Bronchial epithelial cell (primary cell): ENCODE data around the gene DDI1. TPM values are rescaled to one million over a fixed set of nuclear protein-coding genes. Genes with fewer than 3 reads are reported as not detected.
A peak's percentile ranks its signal among the peaks of the same experiment; 100 is the strongest.

Source experiments
- DNase-seq: peaks from one replicate; pipeline ENCODE4 v3.0.0-alpha.2; 2010; ENCODE audit warnings: low read depth
- FAIRE-seq: peaks from 2 replicates; lab custom pipeline; 2011; peaks lifted over from hg19 to GRCh38; lab: Jason Lieb, UNC
- H3K27me3 ChIP-seq: 2 replicates; pipeline ENCODE4 v1.5.1; 2011; ENCODE audit warnings: low read length; ENCODE audit not compliant: control insufficient read depth, insufficient read depth
- H3K36me3 ChIP-seq: 2 replicates; pipeline ENCODE4 v1.5.1; 2011; ENCODE audit warnings: low read length; ENCODE audit not compliant: control insufficient read depth, insufficient read depth
- H3K4me3 ChIP-seq: 2 replicates; pipeline ENCODE4 v1.5.1; 2011; ENCODE audit warnings: mild to moderate bottlenecking, low read depth, low read length, control low read depth
- CTCF ChIP-seq: IDR thresholded peaks from 2 replicates; pipeline ENCODE4 v1.5.1; 2011; ENCODE audit warnings: mild to moderate bottlenecking, moderate library complexity, low read length, control low read depth, inconsistent platforms; ENCODE audit not compliant: insufficient read depth, severe bottlenecking
- total RNA-seq: library from RNA; depleted of rRNA; stranded (reverse); fragments of >200 nt; gene quantifications from 2 replicates; pipeline ENCODE4 v1.2.1, GENCODE V29; 2014

Gene DDI1
- total RNA-seq, 1 donor from 2014 or later: not detected

GRCh38 chr11:104003491-104003890, 32.9 kb upstream of the DDI1 start:
- Histone ChIP-seq H3K27me3 (no peaks in the 10 kb centered on the region), H3K36me3 (no peaks in the 10 kb centered on the region), H3K4me3 (no peak overlapping the region)
- DNase-seq: no peak
- TF ChIP-seq CTCF: no peak
- FAIRE-seq: no peak

GRCh38 chr11:104005234-104005855, 31.1 kb upstream of the DDI1 start:
- DNase-seq: peak; percentile 80
- TF ChIP-seq CTCF: no peak
- FAIRE-seq: no peak
- Histone ChIP-seq H3K27me3 (no peaks in the 10 kb centered on the region), H3K4me3 (no peak overlapping the region), H3K36me3 (no peaks in the 10 kb centered on the region)

- FAIRE-seq: no peak
These were observed 26.7 kb upstream of the DDI1 start for GRCh38 chr11:104009744-104010143.

DNA sequence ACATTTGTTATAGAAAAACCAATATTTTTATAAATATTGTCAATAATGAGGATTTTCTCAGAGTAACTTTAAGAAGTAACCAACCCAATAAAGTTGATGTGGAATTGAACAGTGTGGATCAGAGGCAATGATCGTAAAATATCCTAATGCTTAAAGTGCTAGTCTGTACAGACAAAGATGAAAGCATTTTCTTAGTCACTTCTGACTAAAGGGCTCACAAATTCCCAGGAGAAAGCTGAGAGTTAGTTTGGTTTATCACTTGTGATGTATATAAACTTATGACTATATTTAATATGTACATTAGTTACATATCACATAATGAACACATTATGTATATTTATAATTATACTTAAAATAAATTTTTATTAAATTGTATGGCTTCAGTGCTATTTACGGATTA, 25.4 kb upstream of the DDI1 start:
- TF ChIP-seq CTCF: no peak
- no peak for DNase-seq
- no peaks in the 10 kb centered on the region for H3K27me3 ChIP-seq
- H3K36me3 ChIP-seq: no peaks in the 10 kb centered on the region
- no peak overlapping the region for H3K4me3 ChIP-seq
- FAIRE-seq: no peak

More at GRCh38 chr11:104009744-104010143, 26.7 kb upstream of the DDI1 start:
- TF ChIP-seq CTCF: no peak
- Histone ChIP-seq H3K36me3 (no peaks in the 10 kb centered on the region), H3K27me3 (no peaks in the 10 kb centered on the region), H3K4me3 (no peak overlapping the region)
- DNase-seq: no peak

- H3K27me3 ChIP-seq: no peaks in the 10 kb centered on the region
- DNase-seq (no peak), FAIRE-seq (no peak)
- H3K36me3 ChIP-seq: no peaks in the 10 kb centered on the region
- H3K4me3 ChIP-seq: no peak overlapping the region
- TF ChIP-seq CTCF: no peak
These were observed 20.6 kb upstream of the DDI1 start for GRCh38 chr11:104015649-104016415.
